Spleen (tissue), 11 donors: ENCODE results near the gene SYNJ2. TPM values are rescaled to one million over a fixed set of nuclear protein-coding genes. Genes with fewer than 3 reads are reported as not detected.
"Not testable (repeated sequence)": the region's sequence is repeated elsewhere in the genome, so short reads cannot be mapped to it uniquely, and the experiment has no call there.

ENCODE experiments used
- DNase-seq: peaks from one replicate; pipeline ENCODE4 v3.0.0-alpha.2; 2020
- H3K27ac ChIP-seq, 8 donors: fragments of 200-600 bp; sonication (generic) in 7 of 8; 1 replicate in 4 of 8; 2 replicates in 4 of 8; pipeline versions ENCODE4 v1.5.0 to v1.8.0; 2016 to 2021; ENCODE audit warnings: inconsistent platforms in 4 of 8, mild to moderate bottlenecking in 4 of 8, moderate library complexity in 1 of 8
- H3K27me3 ChIP-seq, 7 donors: fragments of 200-600 bp; sonication (generic) in 6 of 7; replicated peaks in 1 of 7; 1 replicate in 4 of 7; 2 replicates in 3 of 7; pipeline versions ENCODE4 v1.5.0 to v1.8.0; 2016 to 2021; ENCODE audit warnings: inconsistent platforms in 3 of 7, mild to moderate bottlenecking in 1 of 7
- H3K36me3 ChIP-seq, 6 donors: fragments of 200-600 bp; sonication (generic) in 5 of 6; 1 replicate in 4 of 6; 2 replicates in 2 of 6; pipeline versions ENCODE4 v1.5.0 to v1.8.0; 2016 to 2021; ENCODE audit warnings: inconsistent platforms in 2 of 6
- H3K4me1 ChIP-seq, 6 donors: fragments of 200-600 bp; sonication (generic) in 5 of 6; 1 replicate in 3 of 6; 2 replicates in 3 of 6; pipeline versions ENCODE4 v1.5.0 to v1.8.0; 2016 to 2021; ENCODE audit warnings: inconsistent platforms in 3 of 6
- H3K4me3 ChIP-seq, 8 donors: fragments of 200-600 bp; sonication (generic) in 7 of 8; 1 replicate in 4 of 8; 2 replicates in 4 of 8; pipeline versions ENCODE4 v1.5.0 to v1.8.0; 2016 to 2021; ENCODE audit warnings: inconsistent platforms in 4 of 8, mild to moderate bottlenecking in 4 of 8, moderate library complexity in 2 of 8
- H3K9me3 ChIP-seq, 8 donors: fragments of 200-600 bp; sonication (generic) in 7 of 8; 1 replicate in 4 of 8; 2 replicates in 4 of 8; pipeline versions ENCODE4 v1.5.0 to v1.8.0; 2016 to 2021; ENCODE audit warnings: inconsistent platforms in 4 of 8
- POLR2A ChIP-seq, 3 donors: fragments of 450-650 bp; IDR thresholded peaks; one replicate each; pipeline ENCODE4 v1.5.1; 2017; ENCODE audit warnings: antibody characterized with exemption in 3 of 3, mild to moderate bottlenecking in 1 of 3
- POLR2AphosphoS5 ChIP-seq, 3 donors: sonication (generic); formaldehyde crosslinking; IDR thresholded peaks; one replicate each; pipeline ENCODE4 v1.5.1; 2017; ENCODE audit warnings: antibody characterized with exemption in 3 of 3
- WGBS, 5 donors: extraction: QIAGEN DNeasy Blood & Tissue Kit in 3 of 5; methylation state at CpG; one replicate each; pipeline versions ENCODE4 v1.1.5 to v1.1.7; 2013 to 2018; 5-methylcytosine and 5-hydroxymethylcytosine counted together
- intact Hi-C: fragments of 100-400 bp; cut with DNase I; formaldehyde crosslinking; loops from one replicate; pipeline ENCODE4 v1.15.0; 2023; ENCODE audit warnings: low total_unique reads
- polyA plus RNA-seq, 3 donors: library from polyadenylated mRNA; stranded (reverse); fragments of 200-250 nt; gene quantifications; one replicate each; pipeline ENCODE4 v1.2.1, GENCODE V29; 2013
- total RNA-seq, 7 donors: library from RNA; depleted of rRNA in 3 of 7; stranded (reverse); fragments of >200 nt in 3 of 7; fragmentation: NEBNext Ultra II Directional in 4 of 7; extraction: Animal tissue kit (Norgen Biotek cat#: 25700) in 4 of 7; gene quantifications; one replicate each; pipeline versions ENCODE4 v1.1.0 to v1.2.1, GENCODE V29; 2016 to 2021
- TF ChIP-seq, protein P1 (sequence below), 11 experiments: fragments of 200-600 bp in 7 of 11; fragments of 450-650 bp in 4 of 11; sonication (generic) in 4 of 11; IDR thresholded peaks in 8 of 11; conservative IDR thresholded peaks in 3 of 11; 1 replicate in 7 of 11; 2 replicates in 4 of 11; pipeline versions ENCODE4 v1.4.0 to v1.8.0; 2016 to 2021; ENCODE audit warnings: antibody characterized with exemption in 11 of 11, inconsistent platforms in 4 of 11, mild to moderate bottlenecking in 1 of 11
- donor health status: healthy with polysubstance abuse.
- donor health status: DM: no; HTN: no; CAD: no; lungs with moderate emphysema.
- donor health status: DM: no; HTN: no; CAD: no.
- donor health status: Bipolar disorder and iron deficiency.
- donor health status: healthy.
- donor health status: DM: no; HTN: no; CAD: no.
- donor health status: DM: yes; HTN: yes; CAD: no.

The SYNJ2 gene
- total and polyA plus RNA-seq, 10 donors, result 2.4 to 34.0 (median 9.2) TPM

DNA sequence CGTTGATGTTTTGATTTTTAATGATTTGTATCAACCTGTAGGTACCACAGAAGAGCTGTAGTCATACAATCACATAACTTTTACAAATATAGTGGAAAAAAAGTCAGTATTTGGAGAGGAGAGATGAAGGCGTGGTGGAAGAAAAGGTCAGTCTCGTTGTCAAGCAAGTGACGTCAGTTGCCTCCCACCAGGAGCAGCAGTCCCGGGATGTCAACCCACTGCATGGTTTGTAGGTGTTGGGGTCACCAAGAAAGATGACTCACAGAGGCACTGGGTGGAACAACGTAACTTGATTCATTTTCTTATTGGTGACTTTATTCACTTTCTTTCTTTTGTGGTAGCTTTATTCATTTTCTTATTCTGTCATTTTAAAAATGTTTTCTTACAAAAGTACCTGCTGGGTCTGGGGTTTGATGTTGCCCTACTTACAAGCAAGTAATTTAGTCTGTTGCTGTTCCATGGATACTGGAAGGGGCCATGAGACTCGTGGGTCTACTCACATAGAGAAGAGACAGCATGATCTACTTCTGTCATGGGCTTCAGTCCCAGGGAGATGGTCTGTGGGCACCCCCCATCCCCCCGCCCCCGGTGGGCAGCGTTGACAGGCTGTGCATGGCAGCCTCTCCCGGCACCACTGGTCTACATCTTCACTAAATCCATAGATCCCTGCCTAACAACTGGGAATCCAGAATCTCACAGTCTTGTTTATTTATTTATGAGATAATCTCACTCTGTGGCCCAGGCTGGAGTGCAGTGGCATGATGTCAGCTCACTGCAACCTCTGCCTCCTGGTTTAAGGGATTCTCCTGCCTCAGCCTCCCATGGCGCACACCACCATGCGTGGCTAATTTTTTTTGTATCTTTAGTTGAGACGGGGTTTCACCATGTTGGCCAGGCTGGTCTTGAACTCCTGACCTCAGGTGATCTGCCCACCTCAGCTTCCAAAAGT, 36.4 kb upstream of the SYNJ2 start:
- no peak overlapping the region for H3K4me3 ChIP-seq
- peaks cover 0 to 21% (median 13%) of the 10 kb centered on the region in 8 donors for H3K9me3 ChIP-seq
- peaks cover 3 to 56% (median 48%) of the 10 kb centered on the region in 6 donors for H3K36me3 ChIP-seq
- no peaks in the 10 kb centered on the region for H3K27me3 ChIP-seq
- TF ChIP-seq, protein P1, sequence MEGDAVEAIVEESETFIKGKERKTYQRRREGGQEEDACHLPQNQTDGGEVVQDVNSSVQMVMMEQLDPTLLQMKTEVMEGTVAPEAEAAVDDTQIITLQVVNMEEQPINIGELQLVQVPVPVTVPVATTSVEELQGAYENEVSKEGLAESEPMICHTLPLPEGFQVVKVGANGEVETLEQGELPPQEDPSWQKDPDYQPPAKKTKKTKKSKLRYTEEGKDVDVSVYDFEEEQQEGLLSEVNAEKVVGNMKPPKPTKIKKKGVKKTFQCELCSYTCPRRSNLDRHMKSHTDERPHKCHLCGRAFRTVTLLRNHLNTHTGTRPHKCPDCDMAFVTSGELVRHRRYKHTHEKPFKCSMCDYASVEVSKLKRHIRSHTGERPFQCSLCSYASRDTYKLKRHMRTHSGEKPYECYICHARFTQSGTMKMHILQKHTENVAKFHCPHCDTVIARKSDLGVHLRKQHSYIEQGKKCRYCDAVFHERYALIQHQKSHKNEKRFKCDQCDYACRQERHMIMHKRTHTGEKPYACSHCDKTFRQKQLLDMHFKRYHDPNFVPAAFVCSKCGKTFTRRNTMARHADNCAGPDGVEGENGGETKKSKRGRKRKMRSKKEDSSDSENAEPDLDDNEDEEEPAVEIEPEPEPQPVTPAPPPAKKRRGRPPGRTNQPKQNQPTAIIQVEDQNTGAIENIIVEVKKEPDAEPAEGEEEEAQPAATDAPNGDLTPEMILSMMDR (IDR thresholded peaks at IDR 0.05 in 8 of 11, conservative IDR thresholded peaks at IDR 0.05 in 3 of 11), result no peak
- peak in 2 of 3 donors; percentile 9 to 35 for TF ChIP-seq POLR2AphosphoS5 (IDR thresholded peaks at IDR 0.05)
- TF ChIP-seq POLR2A (IDR thresholded peaks at IDR 0.05), result no peak
- intact Hi-C loops, result no loop called here
- H3K4me1 ChIP-seq, result no peaks in the 10 kb centered on the region
- H3K27ac ChIP-seq, result no peak overlapping the region
- DNase-seq, result no peak
- 83 to 88% (median 86%) methylated on average over 14 of the region's 14 CpGs for WGBS, 5 donors

DNA sequence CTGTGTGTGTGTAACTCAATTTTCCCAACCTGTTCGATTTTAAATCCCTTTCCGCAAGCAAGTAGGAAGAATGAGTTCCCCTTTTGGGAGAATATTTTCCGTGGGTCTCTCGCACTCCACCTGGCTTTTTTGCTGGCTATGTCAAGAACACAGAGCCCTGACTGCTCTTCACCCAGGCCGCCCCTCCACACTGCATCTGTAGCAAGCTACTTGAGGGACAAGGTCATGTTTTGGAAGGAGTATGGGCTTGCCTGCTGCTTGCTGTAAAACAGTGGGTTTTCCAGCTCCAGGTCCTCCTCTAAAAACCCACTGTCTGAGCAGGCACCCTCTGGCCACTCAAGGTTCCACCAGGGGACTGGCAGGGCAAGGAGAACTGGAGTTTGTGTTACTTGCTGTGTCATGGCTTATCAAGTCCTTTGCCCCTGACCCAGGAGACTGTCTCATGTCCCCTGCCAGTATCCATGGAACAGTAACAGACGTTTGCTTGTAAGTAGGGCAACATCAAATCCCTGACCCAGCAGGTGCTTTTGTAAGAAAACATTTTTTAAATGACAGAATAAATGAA, 35.5 kb upstream of the SYNJ2 start:
- no peaks in the 10 kb centered on the region for H3K27me3 ChIP-seq
- WGBS, 5 donors, result 88 to 96% (median 94%) methylated on average over 6 of the region's 6 CpGs
- no peaks in the 10 kb centered on the region for H3K4me1 ChIP-seq
- intact Hi-C loops, result no loop called here
- TF ChIP-seq POLR2AphosphoS5 (IDR thresholded peaks at IDR 0.05) (no peak), POLR2A (IDR thresholded peaks at IDR 0.05) (no peak)
- TF ChIP-seq, protein P1 (IDR thresholded peaks at IDR 0.05 in 8 of 11, conservative IDR thresholded peaks at IDR 0.05 in 3 of 11), result no peak
- peaks cover 0 to 23% (median 16%) of the 10 kb centered on the region in 8 donors for H3K9me3 ChIP-seq
- no peak overlapping the region for H3K4me3 ChIP-seq
- no peak for DNase-seq
- H3K36me3 ChIP-seq, result peaks cover 3 to 48% (median 39%) of the 10 kb centered on the region in 6 donors
- H3K27ac ChIP-seq, result no peak overlapping the region

DNA sequence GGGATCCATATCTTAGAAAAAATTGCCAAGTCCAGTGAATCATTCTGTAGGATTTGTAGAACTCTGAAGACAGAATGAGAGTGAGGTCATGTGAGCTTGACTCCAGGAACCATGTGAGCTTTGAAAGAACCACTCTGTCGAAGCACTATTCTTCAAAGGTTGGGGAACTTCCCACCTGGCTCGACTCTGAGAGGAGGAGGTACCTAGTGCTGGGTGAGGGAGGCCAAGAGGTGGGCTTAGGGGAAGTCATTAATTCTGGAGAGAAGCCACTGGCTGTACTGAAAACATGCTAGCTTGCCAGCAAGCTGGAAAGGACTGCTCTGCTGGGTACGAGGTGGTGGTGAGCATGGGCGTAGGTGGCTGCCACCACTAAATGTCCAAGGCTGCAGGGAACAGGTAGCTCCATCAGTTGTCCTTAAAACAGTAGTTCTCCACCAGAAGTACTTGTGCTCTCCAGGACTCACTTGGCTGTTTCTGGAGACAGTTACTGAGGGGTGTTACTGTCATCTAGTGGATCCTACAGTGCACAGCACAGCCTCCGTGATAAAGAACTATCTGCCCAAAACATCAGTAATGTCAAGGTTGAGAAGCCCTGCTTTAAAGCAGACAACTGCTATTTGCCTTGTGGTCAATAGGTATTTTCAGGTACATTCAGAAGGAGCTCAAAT, 34.7 kb upstream of the SYNJ2 start:
- no peak for DNase-seq
- TF ChIP-seq, protein P1 (IDR thresholded peaks at IDR 0.05 in 8 of 11, conservative IDR thresholded peaks at IDR 0.05 in 3 of 11), result peak in 5 of 11 experiments; percentile 7 to 43 (median 31)
- TF ChIP-seq POLR2A (IDR thresholded peaks at IDR 0.05), result no peak
- TF ChIP-seq POLR2AphosphoS5 (IDR thresholded peaks at IDR 0.05), result peak in 2 of 3 donors; percentile 14 to 17

DNA sequence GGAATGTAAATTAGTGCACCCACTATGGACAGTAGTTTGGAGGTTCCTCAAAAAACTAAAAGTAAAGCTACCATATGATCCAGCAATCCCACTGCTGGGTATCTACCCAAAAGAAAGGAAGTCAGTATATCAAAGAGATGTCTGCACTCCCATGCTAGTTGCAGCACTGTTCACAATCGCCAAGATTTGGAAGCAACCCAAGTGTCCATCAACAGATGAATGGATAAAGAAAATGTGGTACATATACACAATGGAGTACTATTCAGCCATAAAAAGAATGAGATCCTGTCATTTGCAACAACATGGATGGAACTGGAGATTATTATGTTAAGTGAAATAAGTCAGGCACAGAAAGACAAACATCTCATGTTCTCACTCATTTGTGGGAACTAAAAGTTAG, 30.8 kb upstream of the SYNJ2 start:
- H3K36me3 ChIP-seq, intact Hi-C loops, DNase-seq, H3K4me3 ChIP-seq, H3K27me3 ChIP-seq, H3K4me1 ChIP-seq, H3K27ac ChIP-seq: not testable (repeated sequence)
- H3K9me3 ChIP-seq, result peaks cover 0 to 23% (median 16%) of the 10 kb centered on the region in 8 donors
- WGBS, 5 donors, result 75 to 89% (median 84%) methylated on average over 1 of the region's 1 CpG

More for the DNA sequence above, 34.7 kb upstream of the SYNJ2 start:
- no peaks in the 10 kb centered on the region for H3K4me1 ChIP-seq
- intact Hi-C loops, result no loop called here
- 36 to 49% (median 39%) methylated on average over 5 of the region's 5 CpGs for WGBS, 5 donors
- peaks cover 0 to 39% (median 31%) of the 10 kb centered on the region in 6 donors for H3K36me3 ChIP-seq
- peaks cover 0 to 23% (median 16%) of the 10 kb centered on the region in 8 donors for H3K9me3 ChIP-seq
- no peak overlapping the region for H3K4me3 ChIP-seq
- H3K27me3 ChIP-seq, result no peaks in the 10 kb centered on the region
- no peak overlapping the region for H3K27ac ChIP-seq
